HG02884 (cell line): ENCODE data around the gene GSTM3.

ENCODE experiments used
- ATAC-seq: cut with Tn5 transposase; IDR thresholded peaks from one replicate; pipeline ENCODE4 v1.9.1; 2021; ENCODE audit warnings: mild to moderate bottlenecking, moderate library complexity; ENCODE audit not compliant: unreplicated experiment

The GSTM3 gene

DNA sequence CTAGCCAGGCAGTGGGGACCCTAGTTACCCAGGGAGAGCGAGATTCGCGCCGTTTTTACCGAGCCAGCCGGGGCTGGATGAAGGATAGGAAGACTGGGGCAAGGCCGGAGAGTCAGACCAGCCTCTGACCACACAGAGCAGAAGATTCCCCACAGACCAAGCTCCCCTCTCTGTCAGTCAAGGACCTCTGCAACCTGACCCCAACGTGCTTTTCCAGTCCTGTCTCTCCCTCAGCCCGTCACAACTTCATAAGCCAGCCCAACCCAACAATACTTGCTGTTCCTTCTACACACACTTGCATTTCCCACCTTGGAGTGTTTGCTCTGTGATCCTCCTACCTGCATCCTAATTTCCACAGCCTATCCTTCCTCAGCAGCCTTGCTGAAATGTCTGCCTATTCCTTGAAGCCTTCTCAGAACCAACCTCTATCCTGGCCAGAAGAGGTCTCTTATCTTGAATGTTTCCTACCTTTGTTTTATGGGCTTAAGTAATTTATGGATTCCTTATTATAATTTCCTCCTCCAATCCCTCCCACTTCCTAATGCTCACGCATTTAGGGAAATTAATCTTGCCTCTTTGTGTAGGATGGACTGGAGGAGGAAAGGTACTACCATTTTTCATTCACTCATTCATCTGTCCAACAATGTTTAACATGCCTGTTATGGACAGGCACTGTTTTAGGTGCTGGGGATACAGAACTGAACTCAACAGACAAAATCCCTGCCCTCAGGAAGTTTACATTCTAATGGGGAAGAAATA, at the start of gene GSTM3:
Gene GSTM3, minus strand, starts transcription at position 424 of the 759 bp plus-strand sequence. CDS start 751 bp downstream, outside the sequence.
- no peak for ATAC-seq

DNA sequence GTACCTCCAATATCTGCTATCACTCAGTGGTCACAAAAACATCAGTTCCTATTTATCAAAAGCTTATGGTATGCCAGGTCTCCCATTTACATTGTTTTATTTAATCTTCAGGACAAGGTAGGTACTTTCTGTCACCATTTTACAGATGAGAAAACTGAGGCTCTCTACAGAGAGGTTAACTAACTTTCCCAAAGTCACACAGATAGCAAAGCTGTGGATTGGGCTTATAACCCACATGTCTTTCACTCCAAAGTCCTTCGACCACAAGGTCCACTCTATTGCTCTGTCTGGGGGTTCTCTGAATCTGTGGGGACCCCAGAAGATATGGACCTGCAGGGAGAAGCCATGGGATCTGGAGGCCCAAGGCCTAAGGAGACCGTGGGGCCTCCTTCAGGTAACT, 49.5 kb upstream of the GSTM3 start:
- no peak for ATAC-seq

DNA sequence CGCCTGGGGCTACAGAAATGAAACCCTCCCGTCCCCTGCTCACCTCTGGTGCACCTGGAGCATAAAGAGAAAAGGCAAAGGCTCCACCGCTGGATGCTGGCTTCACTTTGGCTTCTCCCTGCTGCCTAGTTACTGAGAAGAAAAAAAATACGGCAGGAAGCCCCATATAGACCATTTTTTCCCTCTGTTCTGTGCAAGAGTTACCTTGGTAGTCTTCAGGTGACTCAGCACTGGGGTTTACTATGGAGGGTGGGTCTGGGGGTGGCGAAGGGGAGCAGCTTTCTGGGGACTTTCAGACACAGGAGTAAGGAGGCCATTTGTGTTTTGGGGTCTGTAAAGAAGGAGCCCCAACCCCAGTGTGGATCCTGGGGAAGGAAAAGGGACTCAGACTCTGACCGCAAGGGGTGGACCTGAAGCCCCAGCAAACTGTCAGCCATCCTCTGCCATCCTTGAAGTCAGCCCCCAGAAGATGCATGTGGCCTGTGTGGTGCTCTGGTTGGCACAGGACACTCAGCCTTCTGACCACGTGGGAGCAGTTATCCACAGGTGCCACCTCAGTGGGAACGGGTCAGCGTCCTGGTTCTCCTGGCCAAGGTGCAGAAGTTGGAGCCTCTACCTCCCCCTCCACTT, 48.8 kb upstream of the GSTM3 start:
- no peak for ATAC-seq

DNA sequence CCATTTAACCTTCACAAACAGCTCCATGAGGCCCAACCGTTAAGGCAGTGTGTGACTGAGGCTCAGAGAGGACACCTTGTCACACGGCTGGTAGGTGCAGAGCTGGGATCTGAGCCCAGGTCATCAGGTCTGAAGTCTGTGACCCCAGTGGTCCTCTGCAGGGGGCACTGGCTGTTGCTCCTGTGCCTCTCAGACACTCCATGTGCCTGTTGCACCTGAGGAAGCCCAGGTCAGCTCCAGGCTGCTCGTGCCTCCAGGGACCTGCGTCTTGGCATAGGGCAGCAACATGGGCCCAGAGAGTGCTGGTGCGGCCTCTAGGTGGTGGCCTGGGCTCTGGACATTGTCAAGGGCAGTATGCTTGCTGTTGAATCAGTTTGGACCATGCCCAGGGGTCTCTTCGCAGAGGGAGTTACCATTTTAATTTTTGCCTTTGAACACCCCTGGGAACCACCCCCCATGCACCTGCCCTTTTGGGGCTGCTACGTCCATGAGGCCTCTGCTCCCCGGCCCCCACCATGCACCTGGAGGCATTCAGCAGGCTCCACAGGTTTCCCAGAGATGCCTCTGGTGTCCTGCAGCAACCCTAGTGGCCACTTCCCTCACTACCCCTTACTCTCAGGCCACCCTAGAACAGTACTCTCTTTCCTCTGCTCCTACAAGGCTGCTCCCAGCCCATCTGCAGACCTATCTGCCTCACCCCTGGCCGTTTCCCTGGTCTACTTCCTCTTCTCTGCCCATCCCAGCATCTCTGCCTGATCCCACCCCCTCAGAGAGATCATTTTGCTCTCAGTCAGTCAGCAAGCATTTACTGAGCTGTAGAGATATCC, 48.1 kb upstream of the GSTM3 start:
- ATAC-seq = no peak

DNA sequence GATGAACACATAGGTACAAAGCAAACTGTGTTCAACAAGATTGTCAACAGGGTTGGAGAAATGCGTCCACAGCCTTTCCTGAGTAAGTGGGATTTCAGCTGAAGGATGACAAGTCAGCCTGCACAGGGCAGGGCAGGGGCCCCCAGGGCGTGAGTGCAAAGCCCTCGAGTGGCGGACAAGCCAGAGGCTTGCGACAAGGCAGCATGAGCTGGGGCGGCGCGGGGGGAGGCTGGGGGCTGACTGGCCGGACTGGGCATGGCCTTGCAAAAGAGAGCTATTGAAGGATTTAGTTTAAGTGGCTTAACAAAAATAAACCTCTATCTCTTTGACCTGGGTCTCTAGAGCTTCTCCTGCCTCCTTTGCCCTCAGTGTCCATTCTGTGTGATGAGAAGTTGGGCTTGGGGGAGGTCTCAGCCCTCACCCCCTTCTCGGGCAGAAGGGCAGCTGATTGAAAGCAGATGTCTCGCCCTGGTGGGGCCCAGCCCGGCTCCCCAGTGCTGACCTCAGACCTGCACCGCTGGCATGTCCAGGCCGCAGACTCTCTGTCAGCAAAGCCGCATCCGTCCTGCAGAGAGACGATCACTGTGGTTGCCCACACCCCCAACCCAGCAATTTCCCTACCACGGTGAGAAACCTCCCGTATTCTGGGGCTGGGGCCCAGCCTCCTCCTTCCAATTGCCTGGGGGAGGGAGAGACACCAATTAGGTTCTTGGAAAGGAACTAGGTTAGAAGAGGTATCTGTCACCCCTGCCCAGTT, 47.2 kb upstream of the GSTM3 start:
- no peak for ATAC-seq

DNA sequence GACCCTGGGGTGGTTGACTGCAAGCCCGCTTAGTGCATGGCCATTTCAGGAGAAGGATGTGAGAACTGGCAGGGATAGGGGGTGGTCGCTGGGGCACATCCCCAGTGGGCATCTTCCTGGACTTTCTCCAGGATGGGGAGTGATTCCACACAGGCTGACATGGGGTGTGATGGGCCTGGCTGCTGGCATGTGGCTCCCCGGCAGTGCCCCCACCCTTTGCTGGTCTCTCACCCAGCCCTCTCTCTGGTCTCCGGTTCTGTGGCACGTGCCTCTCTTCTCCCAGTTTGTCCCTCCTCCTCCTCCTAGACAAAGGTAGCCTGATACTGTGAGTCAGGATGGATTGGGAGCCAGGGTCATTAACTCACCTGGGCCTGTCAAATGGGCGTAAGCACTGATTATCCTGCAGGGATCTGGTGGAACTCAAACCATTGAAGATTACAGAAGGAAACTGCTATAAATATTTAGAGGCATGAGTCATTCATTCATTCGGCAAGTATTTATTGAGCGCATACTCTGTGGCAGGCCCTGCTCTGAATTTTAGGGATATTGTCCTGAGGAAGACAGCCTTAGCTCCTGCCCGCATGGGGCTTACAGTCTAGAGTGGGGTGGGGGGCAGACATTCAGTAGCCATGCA, 46.5 kb upstream of the GSTM3 start:
- no peak for ATAC-seq

DNA sequence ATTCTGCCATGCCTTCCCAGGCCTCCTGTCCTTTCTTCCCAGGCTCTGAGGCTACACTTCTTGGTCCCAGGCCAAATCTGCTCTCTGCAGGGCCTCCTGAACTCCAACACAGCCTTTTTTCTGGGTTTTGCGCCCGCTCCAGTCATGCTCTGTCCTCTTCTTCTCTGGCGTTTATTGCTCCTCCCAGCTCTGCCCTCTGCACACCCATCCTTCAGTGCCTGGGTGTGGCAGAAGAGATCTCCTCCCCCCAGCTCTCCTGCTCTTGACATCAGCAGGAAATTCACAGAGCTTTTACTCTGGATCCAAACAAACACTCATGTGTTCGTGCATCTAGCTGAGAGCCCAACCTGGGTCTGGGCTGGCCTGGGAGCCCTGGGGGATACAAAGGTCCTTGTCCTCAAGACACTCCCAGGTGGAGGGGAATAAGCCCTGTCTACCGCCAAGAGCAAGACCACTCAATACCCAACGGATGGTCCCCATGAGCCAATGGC, 45.7 kb upstream of the GSTM3 start:
- ATAC-seq = no peak

DNA sequence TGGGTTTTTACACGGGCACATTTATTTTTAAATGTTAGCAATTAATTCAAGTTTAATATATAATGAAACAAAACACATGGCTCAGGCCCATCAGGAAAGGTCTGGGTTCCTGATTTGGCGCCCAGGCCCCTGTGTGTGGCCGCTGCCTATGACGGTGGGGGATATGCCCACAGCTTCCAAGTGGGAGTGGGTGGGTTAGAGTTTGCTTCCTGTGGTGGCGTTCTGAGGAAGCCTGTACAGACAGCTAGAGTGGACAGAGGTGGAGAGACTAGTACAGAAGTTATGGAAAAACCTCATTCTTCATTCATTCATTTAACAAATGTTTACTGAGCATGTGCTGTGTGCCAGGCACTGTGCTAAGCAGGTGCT, 45.3 kb upstream of the GSTM3 start:
- ATAC-seq = no peak

DNA sequence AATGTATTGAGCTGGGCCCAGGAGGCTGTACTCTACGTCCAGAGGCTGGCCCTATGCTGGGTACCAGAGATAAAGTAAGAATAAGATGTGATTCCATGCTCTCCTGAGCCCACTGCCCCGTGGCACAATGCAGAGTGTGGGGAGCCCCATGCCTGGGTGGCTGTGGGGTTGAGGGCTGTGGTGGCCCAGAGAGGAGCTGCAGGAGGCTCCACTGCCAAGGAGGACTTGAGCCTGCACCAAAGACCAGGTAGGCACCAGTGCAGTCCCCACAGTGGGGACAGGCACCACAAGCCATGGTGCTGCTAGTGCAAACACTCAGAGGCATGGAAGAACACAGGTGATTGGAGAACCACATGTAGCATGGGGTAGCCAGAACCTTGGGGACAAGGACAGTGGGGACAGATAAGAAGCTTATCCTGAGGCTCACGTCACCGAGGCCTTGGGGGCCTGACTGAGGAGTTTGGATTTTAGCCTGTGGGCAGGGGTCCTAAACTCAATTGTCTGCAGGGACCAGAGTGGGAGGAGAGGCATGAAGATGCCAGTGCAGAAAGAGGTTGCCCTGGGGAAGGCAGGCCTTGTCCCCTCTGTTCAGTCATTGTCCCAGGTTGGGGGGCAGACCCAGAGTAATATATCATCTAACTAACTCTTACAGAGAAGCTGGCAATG, 44.7 kb upstream of the GSTM3 start:
- ATAC-seq = no peak

DNA sequence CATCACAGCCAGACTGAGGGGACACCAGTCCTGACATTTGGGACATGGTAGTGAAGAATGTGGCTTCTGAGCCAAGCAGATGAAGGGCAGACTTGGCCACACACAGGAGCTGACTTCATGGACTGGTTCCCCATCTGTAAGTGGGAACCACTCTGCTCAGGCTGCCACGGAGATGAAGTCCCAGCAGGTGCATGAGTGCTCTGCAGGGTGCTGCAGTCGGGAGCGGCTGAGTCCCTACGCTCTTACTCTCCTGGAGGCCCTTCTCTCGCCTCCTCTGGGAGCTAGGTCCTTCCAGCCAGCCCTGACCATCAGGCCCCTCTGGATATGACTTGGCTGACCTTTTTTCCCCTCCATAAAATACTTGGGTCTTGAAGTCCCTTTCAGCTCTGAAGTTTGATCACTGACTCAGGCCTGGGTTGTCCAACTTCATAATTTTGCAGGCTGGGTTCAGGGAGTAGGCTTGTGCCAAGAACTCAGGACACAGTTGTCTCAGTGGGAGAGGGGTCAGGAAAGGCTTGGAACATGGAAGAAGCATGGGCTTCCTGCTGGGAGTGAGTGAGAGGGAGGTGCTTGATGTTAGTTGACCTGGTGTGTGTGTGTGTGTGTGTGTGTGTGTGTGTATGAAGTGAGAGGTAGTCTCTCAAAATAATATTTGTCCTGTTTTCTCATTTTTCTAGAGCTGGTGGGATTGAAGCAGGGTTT, 43.9 kb upstream of the GSTM3 start:
- ATAC-seq = no peak

DNA sequence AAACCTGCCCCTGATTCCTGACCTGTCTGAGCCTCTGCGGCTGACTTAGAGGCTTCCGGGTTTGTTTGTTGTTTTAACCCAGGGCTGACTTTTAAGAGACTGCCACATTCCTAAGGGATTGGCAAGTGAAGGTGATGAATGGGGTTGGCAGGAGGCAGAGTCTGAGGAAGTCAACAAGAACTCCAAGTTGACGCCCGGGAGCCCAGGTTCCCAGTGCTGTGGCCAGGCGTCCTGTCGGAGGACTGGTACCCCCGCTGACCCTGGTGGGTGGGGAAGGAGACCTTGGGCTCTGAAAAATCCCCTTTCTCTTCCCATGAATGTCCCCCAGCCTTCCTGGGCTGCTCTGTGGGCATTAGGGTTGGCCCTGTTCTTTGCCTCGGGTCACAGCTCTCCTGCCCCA, 42.6 kb upstream of the GSTM3 start:
- ATAC-seq = no peak

DNA sequence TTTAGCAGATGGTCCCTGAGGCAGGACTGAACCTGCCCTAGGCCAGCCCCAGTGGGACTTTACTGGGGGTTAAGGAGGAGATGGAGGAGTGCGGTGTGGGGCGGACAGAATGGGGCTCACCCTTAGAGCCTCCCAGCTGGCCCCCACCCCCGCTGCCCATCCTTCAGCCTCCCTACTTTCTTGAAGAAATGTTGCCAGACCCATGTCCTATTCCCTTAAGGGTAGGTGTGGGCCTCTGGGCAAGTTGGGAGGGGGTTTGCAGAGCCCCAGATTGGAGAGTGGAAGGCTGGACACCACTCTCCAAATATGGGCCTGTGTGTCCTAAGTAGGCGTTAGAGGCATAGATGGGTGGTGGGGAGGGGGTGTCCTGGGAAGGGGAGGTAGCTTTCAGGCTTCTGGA, 42.1 kb upstream of the GSTM3 start:
- ATAC-seq = no peak

DNA sequence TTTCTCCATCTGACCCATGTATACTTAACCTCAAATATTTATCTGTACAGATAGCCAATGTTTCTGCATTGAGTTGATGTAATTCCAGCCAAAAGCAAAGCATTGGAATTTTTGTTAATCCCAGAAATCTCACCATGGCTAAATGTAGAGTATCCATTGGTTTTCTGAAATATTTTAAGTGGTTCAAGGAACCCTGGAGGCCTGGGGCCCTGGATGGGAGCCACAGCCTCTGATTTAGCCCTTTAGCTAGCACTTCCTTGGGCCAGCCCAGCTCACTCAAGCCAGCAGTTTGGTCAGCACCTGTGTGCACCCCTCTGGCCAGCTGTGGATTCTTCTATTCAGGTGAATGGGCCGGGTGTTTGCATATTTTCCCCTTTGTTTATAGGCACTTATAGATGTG, 41.7 kb upstream of the GSTM3 start:
- ATAC-seq = no peak

DNA sequence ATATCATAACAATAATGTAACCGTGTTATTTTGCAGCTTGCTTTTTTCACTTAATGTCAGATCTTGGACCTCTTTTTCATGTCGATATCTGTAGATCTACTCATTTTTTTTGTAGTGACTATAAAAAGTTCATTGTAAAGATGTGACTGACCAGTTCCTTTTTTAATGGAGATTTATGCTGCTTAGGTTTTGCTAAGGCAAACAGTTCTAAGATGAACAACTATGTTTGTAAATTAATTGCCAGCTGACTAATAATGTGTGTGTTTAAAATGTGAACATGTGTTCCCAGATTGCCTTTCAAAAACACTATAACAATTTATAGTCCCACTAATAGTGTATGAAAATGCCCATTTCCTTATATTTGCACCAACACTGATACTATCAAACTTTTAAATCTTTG, 41.0 kb upstream of the GSTM3 start:
- no peak for ATAC-seq

DNA sequence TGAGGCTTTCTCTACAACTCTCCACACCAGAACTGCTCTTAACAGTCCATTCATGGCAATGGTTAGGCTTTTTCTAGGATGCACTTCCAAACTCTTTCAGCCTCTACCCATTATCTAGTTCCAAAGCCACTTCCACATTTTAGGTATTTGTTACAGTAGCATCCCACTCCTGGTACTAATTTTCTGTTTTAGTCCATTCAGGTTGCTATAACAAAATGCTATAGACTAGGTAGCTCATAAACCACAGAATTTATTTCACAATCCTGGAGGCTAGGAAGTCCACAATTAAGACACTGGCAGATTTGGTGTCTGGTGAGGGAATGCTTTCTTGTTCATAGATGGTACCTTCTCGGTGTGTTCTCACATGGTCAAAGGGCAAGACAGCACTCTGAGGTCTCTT, 40.1 kb upstream of the GSTM3 start:
- no peak for ATAC-seq

DNA sequence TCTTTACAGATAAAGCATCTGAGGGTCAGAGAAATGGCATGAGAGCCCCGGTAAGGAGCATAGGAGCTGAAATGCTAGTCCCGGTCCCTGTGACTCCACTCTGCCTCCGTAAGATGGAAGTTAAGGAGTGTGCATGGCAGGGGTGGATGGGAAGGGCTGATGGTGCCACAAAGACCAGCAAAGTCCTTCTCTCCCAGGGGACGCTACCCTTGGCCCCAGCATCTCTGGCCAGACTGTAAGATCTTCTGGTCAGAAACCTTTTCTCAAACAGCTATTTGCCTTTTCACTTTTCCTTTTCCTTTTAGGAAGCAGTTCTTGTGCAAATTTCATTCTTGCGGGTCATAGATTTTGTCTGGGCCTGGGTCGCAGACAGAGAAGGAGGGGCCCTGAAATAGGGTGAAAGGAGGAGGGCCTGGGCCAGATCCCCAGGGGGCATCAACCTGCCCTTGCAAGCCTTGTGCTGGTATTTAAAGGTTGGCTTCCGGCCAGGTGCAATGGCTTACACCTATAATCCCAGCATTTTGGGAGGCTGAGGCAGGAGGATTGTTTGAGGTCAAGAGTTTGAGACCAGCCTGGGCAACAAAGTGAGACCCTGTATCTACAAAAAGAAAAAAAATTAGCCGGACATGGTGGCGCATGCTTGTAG, 37.3 kb upstream of the GSTM3 start:
- ATAC-seq = no peak

DNA sequence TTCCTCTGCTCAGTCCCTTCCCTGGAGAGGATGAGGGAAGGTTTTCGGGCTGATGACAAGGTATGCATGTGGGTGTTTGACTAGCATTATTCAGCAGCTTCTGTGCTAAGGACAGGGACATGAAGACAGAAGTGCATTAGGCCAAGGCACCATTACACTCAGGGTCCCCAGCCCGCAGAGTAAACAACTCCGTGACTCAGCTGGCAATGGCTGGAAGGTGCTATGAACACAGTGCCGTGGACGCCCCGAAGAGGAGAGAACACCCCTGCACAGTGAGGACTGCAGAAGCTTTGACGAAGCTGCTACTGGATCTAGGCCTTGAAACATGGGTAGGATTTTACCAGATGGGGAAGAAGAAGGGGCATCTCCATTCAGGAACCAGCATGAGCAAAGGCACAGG, 36.6 kb upstream of the GSTM3 start:
- no peak for ATAC-seq

DNA sequence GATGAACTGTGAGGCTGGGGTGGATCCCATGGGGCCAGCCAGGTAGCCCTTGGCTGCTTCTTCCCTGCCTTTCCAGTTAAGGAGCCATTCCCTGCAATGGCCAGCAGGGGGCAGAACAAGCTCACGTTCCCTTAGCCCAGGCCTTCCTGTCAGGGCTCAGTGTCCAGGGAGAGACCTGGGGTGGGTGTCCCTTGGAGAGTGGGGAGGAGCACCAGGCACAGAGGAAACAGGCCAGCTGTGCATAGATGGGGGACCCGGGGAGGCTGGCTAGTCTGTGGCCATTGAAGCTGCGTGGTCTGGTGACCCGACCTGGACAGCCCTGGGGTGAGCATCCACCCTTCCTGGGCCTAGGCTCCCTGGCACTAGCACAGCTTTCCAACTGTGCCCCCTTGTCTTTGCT, 36.1 kb upstream of the GSTM3 start:
- peak; percentile 74 for ATAC-seq
